Immature natural killer cell (primary cell): Measurements from ENCODE around the gene RPS6KA2. TPM values are rescaled to one million over a fixed set of nuclear protein-coding genes. Genes with fewer than 3 reads are reported as not detected.

Source experiments
- DNase-seq, 3 donors: peaks; one replicate each; pipeline ENCODE4 v3.0.0; 2022; ENCODE audit warnings: mixed read lengths in 1 of 3
- H3K27ac Mint-ChIP-seq, 6 donors: one replicate each; pipeline ENCODE4 v1.8.0; 2020; ENCODE audit warnings: mixed read lengths in 6 of 6, mild to moderate bottlenecking in 5 of 6, inconsistent platforms in 4 of 6, moderate library complexity in 3 of 6
- H3K27me3 Mint-ChIP-seq, 3 donors: one replicate each; pipeline ENCODE4 v1.8.0; 2020 to 2021; ENCODE audit warnings: low read depth in 3 of 3, mild to moderate bottlenecking in 3 of 3, mixed read lengths in 3 of 3, moderate library complexity in 3 of 3, inconsistent platforms in 1 of 3
- H3K36me3 Mint-ChIP-seq, 3 donors: one replicate each; pipeline ENCODE4 v1.8.0; 2020; ENCODE audit warnings: mixed read lengths in 3 of 3, inconsistent platforms in 2 of 3, mild to moderate bottlenecking in 2 of 3
- H3K4me1 Mint-ChIP-seq, 2 donors: one replicate each; pipeline ENCODE4 v1.8.0; 2020; ENCODE audit warnings: inconsistent platforms in 2 of 2, mild to moderate bottlenecking in 2 of 2, mixed read lengths in 2 of 2, moderate library complexity in 1 of 2
- H3K4me3 Mint-ChIP-seq, 5 donors: one replicate each; pipeline ENCODE4 v1.8.0; 2020; ENCODE audit warnings: mild to moderate bottlenecking in 5 of 5, mixed read lengths in 5 of 5, inconsistent platforms in 3 of 5, moderate library complexity in 3 of 5
- H3K9me3 Mint-ChIP-seq, 6 donors: one replicate each; pipeline ENCODE4 v1.8.0; 2020; ENCODE audit warnings: mild to moderate bottlenecking in 6 of 6, mixed read lengths in 6 of 6, inconsistent platforms in 4 of 6, moderate library complexity in 3 of 6
- polyA plus RNA-seq, 3 donors: library from polyadenylated mRNA; unstranded; fragments of 300-500 nt; fragmentation: Illumina TruSeq; gene quantifications; one replicate each; pipeline ENCODE4 v1.2.3, GENCODE V29; 2021

RPS6KA2 gene
- polyA plus RNA-seq, 3 donors from 2014 or later = 2.5 to 5.3 (median 3.4) TPM

- Mint-ChIP-seq H3K4me1 (no peaks in the 10 kb centered on the region), H3K9me3 (no peaks in the 10 kb centered on the region), H3K36me3 (no peaks in the 10 kb centered on the region), H3K27me3 (peaks cover 0 to 7% (median 3%) of the 10 kb centered on the region in 3 donors), H3K4me3 (no peak overlapping the region), H3K27ac (no peak overlapping the region)
- no peak for DNase-seq
These were observed 18.3 kb downstream of the RPS6KA2 start for GRCh38 chr6:166608774-166609173.

GRCh38 chr6:166605752-166606151, 21.3 kb downstream of the RPS6KA2 start:
- H3K4me3 Mint-ChIP-seq = no peak overlapping the region
- no peak for DNase-seq
- H3K4me1 Mint-ChIP-seq = no peaks in the 10 kb centered on the region
- H3K36me3 Mint-ChIP-seq = no peaks in the 10 kb centered on the region
- H3K9me3 Mint-ChIP-seq = no peaks in the 10 kb centered on the region
- H3K27me3 Mint-ChIP-seq = peaks cover 0 to 13% (median 2%) of the 10 kb centered on the region in 3 donors
- no peak overlapping the region for H3K27ac Mint-ChIP-seq

- Mint-ChIP-seq H3K36me3 (no peaks in the 10 kb centered on the region), H3K27me3 (peaks cover 0 to 14% (median 2%) of the 10 kb centered on the region in 3 donors), H3K4me3 (no peak overlapping the region), H3K27ac (no peak overlapping the region), H3K4me1 (no peaks in the 10 kb centered on the region), H3K9me3 (no peaks in the 10 kb centered on the region)
- DNase-seq = no peak
These were observed 22.1 kb downstream of the RPS6KA2 start for GRCh38 chr6:166604911-166605310.

- no peak overlapping the region for H3K27ac Mint-ChIP-seq
- no peaks in the 10 kb centered on the region for H3K4me1 Mint-ChIP-seq
- H3K27me3 Mint-ChIP-seq = peaks cover 0 to 14% (median 2%) of the 10 kb centered on the region in 3 donors
- no peaks in the 10 kb centered on the region for H3K36me3 Mint-ChIP-seq
- DNase-seq = no peak
- H3K4me3 Mint-ChIP-seq = no peak overlapping the region
- no peaks in the 10 kb centered on the region for H3K9me3 Mint-ChIP-seq
These were observed 22.7 kb downstream of the RPS6KA2 start for GRCh38 chr6:166604328-166604727.

- Mint-ChIP-seq H3K4me1 (no peaks in the 10 kb centered on the region), H3K4me3 (no peak overlapping the region), H3K9me3 (no peaks in the 10 kb centered on the region), H3K27me3 (peaks cover 0 to 14% (median 2%) of the 10 kb centered on the region in 3 donors), H3K36me3 (peaks cover 0 to 3% (median 0%) of the 10 kb centered on the region in 3 donors), H3K27ac (no peak overlapping the region)
- DNase-seq = no peak
These were observed 23.9 kb downstream of the RPS6KA2 start for GRCh38 chr6:166603043-166603690.

GRCh38 chr6:166601956-166602355, 25.1 kb downstream of the RPS6KA2 start:
- Mint-ChIP-seq H3K4me1 (no peaks in the 10 kb centered on the region), H3K4me3 (no peak overlapping the region), H3K9me3 (no peaks in the 10 kb centered on the region), H3K36me3 (peaks cover 0 to 3% (median 0%) of the 10 kb centered on the region in 3 donors), H3K27ac (no peak overlapping the region), H3K27me3 (peaks cover 0 to 14% (median 4%) of the 10 kb centered on the region in 3 donors)
- no peak for DNase-seq

- Mint-ChIP-seq H3K4me1 (no peaks in the 10 kb centered on the region), H3K27me3 (peaks cover 0 to 14% (median 4%) of the 10 kb centered on the region in 3 donors), H3K36me3 (peaks cover 0 to 3% (median 0%) of the 10 kb centered on the region in 3 donors), H3K4me3 (no peak overlapping the region), H3K27ac (no peak overlapping the region), H3K9me3 (no peaks in the 10 kb centered on the region)
- no peak for DNase-seq
These were observed 26.1 kb downstream of the RPS6KA2 start for GRCh38 chr6:166600931-166601330.

GRCh38 chr6:166599205-166599604, 27.8 kb downstream of the RPS6KA2 start:
- no peaks in the 10 kb centered on the region for H3K9me3 Mint-ChIP-seq
- no peak overlapping the region for H3K27ac Mint-ChIP-seq
- peaks cover 0 to 6% (median 0%) of the 10 kb centered on the region in 3 donors for H3K36me3 Mint-ChIP-seq
- DNase-seq = no peak
- H3K4me3 Mint-ChIP-seq = no peak overlapping the region
- peaks cover 0 to 11% (median 4%) of the 10 kb centered on the region in 3 donors for H3K27me3 Mint-ChIP-seq
- no peaks in the 10 kb centered on the region for H3K4me1 Mint-ChIP-seq

- DNase-seq = no peak
- H3K4me3 Mint-ChIP-seq = no peak overlapping the region
- no peaks in the 10 kb centered on the region for H3K4me1 Mint-ChIP-seq
- peaks cover 0 to 11% (median 4%) of the 10 kb centered on the region in 3 donors for H3K27me3 Mint-ChIP-seq
- H3K36me3 Mint-ChIP-seq = peaks cover 0 to 6% (median 0%) of the 10 kb centered on the region in 3 donors
- no peak overlapping the region for H3K27ac Mint-ChIP-seq
- H3K9me3 Mint-ChIP-seq = no peaks in the 10 kb centered on the region
These were observed 28.5 kb downstream of the RPS6KA2 start for GRCh38 chr6:166598441-166599138.

GRCh38 chr6:166597711-166598440, 29.2 kb downstream of the RPS6KA2 start:
- Mint-ChIP-seq H3K4me1 (peaks cover 2 to 3% of the 10 kb centered on the region in 2 donors), H3K4me3 (no peak overlapping the region), H3K27me3 (peaks cover 0 to 6% (median 5%) of the 10 kb centered on the region in 3 donors), H3K27ac (no peak overlapping the region), H3K36me3 (peaks cover 0 to 6% (median 0%) of the 10 kb centered on the region in 3 donors), H3K9me3 (no peaks in the 10 kb centered on the region)
- DNase-seq = no peak

GRCh38 chr6:166596776-166597507, 30.1 kb downstream of the RPS6KA2 start:
- H3K4me3 Mint-ChIP-seq = no peak overlapping the region
- H3K4me1 Mint-ChIP-seq = peaks cover 7 to 10% of the 10 kb centered on the region in 2 donors
- H3K36me3 Mint-ChIP-seq = peaks cover 0 to 6% (median 0%) of the 10 kb centered on the region in 3 donors
- no peak overlapping the region for H3K27ac Mint-ChIP-seq
- H3K9me3 Mint-ChIP-seq = no peaks in the 10 kb centered on the region
- DNase-seq = no peak
- H3K27me3 Mint-ChIP-seq = peaks cover 0 to 4% (median 2%) of the 10 kb centered on the region in 3 donors

- no peak overlapping the region for H3K4me3 Mint-ChIP-seq
- peaks cover 0 to 6% (median 0%) of the 10 kb centered on the region in 3 donors for H3K36me3 Mint-ChIP-seq
- H3K27ac Mint-ChIP-seq = no peak overlapping the region
- peaks cover 0 to 4% (median 2%) of the 10 kb centered on the region in 3 donors for H3K27me3 Mint-ChIP-seq
- DNase-seq = no peak
- peaks cover 7 to 10% of the 10 kb centered on the region in 2 donors for H3K4me1 Mint-ChIP-seq
- H3K9me3 Mint-ChIP-seq = no peaks in the 10 kb centered on the region
These were observed 31.1 kb downstream of the RPS6KA2 start for GRCh38 chr6:166595949-166596348.

- no peak overlapping the region for H3K27ac Mint-ChIP-seq
These were observed 31.8 kb downstream of the RPS6KA2 start for GRCh38 chr6:166595061-166595780.

More at GRCh38 chr6:166595061-166595780, 31.8 kb downstream of the RPS6KA2 start:
- Mint-ChIP-seq H3K36me3 (peaks cover 0 to 6% (median 0%) of the 10 kb centered on the region in 3 donors), H3K27me3 (peaks cover 0 to 4% (median 0%) of the 10 kb centered on the region in 3 donors), H3K9me3 (no peaks in the 10 kb centered on the region), H3K4me1 (peaks cover 7 to 10% of the 10 kb centered on the region in 2 donors), H3K4me3 (no peak overlapping the region)
- no peak for DNase-seq
